Esophagus muscularis mucosa (tissue), 4 donors: ENCODE measurements around the gene SUN1. TPM values are rescaled to one million over a fixed set of nuclear protein-coding genes. Genes with fewer than 3 reads are reported as not detected.

Source experiments
- DNase-seq: peaks from one replicate; pipeline ENCODE4 v3.0.0-alpha.2; 2017; ENCODE audit errors: extremely low spot score
- H3K27ac ChIP-seq, 4 donors: fragments of 200-600 bp; sonication (generic); replicated peaks in 1 of 4; 1 replicate in 3 of 4; 2 replicates in 1 of 4; pipeline ENCODE4 v1.5.1; 2016 to 2019; ENCODE audit warnings: mild to moderate bottlenecking in 1 of 4
- H3K27me3 ChIP-seq, 4 donors: fragments of 200-600 bp; sonication (generic); one replicate each; pipeline versions ENCODE4 v1.5.1 to v1.6.0; 2016 to 2019
- H3K36me3 ChIP-seq, 4 donors: fragments of 200-600 bp; sonication (generic); one replicate each; pipeline ENCODE4 v1.5.1; 2016 to 2019
- H3K4me1 ChIP-seq, 4 donors: fragments of 200-600 bp; sonication (generic); one replicate each; pipeline ENCODE4 v1.5.1; 2016 to 2019
- H3K4me3 ChIP-seq, 4 donors: fragments of 200-600 bp; sonication (generic); 1 replicate in 2 of 4; 2 replicates in 2 of 4; pipeline ENCODE4 v1.5.1; 2016 to 2019; ENCODE audit warnings: mild to moderate bottlenecking in 4 of 4, moderate library complexity in 1 of 4
- H3K9me3 ChIP-seq, 4 donors: fragments of 200-600 bp; sonication (generic); 1 replicate in 3 of 4; 2 replicates in 1 of 4; pipeline ENCODE4 v1.5.1; 2016 to 2019
- EP300 ChIP-seq: sonication (generic); formaldehyde crosslinking; IDR thresholded peaks from one replicate; pipeline ENCODE4 v1.6.1; 2017; ENCODE audit warnings: antibody characterized with exemption
- POLR2A ChIP-seq: fragments of 450-650 bp; IDR thresholded peaks from one replicate; pipeline ENCODE4 v1.6.1; 2017; ENCODE audit warnings: antibody characterized with exemption, moderate library complexity, mild to moderate bottlenecking, low read depth
- POLR2AphosphoS5 ChIP-seq, 2 donors: sonication (generic); formaldehyde crosslinking; IDR thresholded peaks; one replicate each; pipeline ENCODE4 v1.6.1; 2017; ENCODE audit warnings: antibody characterized with exemption in 2 of 2
- WGBS: methylation state at CpG from one replicate; pipeline ENCODE4 v1.1.5; 2018; 5-methylcytosine and 5-hydroxymethylcytosine counted together
- intact Hi-C: fragments of 100-400 bp; cut with DNase I; formaldehyde crosslinking; loops from one replicate; pipeline ENCODE4 v1.15.1; 2023
- total RNA-seq, 4 donors: library from RNA; depleted of rRNA; stranded (reverse); fragments of >200 nt; gene quantifications; one replicate each; pipeline versions ENCODE4 v1.1.0 to v1.2.1, GENCODE V29; 2016
- TF ChIP-seq, protein P1 (sequence below), 3 experiments: fragments of 200-600 bp in 2 of 3; fragments of 450-650 bp in 1 of 3; sonication (generic) in 2 of 3; IDR thresholded peaks; one replicate each; pipeline ENCODE4 v1.5.1; 2017 to 2019; ENCODE audit warnings: antibody characterized with exemption in 3 of 3, mild to moderate bottlenecking in 2 of 3, moderate library complexity in 1 of 3

SUN1 gene
- total RNA-seq, 4 donors from 2014 or later: 132 to 149 (median 147) TPM

DNA sequence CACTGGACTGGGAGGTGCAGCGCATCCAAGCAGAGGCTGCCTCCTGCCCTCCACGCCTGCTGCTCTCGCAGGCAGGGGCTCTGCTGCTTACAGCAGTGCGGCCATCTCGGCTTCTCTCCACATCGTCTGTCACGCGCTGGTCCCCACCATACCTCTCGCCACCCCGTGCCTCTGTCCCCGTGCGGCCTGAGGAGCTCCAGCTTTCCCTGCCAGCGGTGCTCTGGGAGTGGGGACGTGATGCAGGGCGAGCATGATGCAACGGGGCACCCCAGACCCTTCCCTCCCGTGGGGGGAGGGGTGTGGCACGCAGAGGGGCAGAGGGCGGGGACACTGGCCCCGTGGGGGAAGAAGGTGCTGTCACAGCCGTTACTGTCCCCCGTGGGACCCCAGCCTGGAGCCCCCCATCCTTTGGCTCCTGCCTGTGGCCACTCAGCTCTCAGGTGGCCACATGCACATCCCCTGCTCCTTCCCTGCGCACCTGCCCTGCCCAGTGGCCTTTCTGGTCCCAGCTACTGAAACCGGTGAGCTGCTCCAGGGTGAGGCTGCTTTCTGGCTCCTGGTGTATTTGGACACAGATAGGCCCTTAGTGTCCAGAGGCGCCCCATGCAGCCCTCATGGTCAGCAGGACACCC lies 53.1 kb downstream of the SUN1 start:
- intact Hi-C loops: no loop called here
- no peak for DNase-seq
- Histone ChIP-seq H3K9me3 (no peaks in the 10 kb centered on the region), H3K36me3 (peaks cover 23 to 39% (median 37%) of the 10 kb centered on the region in 4 donors), H3K4me1 (peaks cover 40 to 60% (median 48%) of the 10 kb centered on the region in 4 donors), H3K27ac (no peak overlapping the region), H3K27me3 (no peaks in the 10 kb centered on the region), H3K4me3 (no peak overlapping the region)
- TF ChIP-seq POLR2AphosphoS5 (IDR thresholded peaks at IDR 0.05) (no peak), EP300 (no peak), POLR2A (no peak)
- TF ChIP-seq, protein P1, sequence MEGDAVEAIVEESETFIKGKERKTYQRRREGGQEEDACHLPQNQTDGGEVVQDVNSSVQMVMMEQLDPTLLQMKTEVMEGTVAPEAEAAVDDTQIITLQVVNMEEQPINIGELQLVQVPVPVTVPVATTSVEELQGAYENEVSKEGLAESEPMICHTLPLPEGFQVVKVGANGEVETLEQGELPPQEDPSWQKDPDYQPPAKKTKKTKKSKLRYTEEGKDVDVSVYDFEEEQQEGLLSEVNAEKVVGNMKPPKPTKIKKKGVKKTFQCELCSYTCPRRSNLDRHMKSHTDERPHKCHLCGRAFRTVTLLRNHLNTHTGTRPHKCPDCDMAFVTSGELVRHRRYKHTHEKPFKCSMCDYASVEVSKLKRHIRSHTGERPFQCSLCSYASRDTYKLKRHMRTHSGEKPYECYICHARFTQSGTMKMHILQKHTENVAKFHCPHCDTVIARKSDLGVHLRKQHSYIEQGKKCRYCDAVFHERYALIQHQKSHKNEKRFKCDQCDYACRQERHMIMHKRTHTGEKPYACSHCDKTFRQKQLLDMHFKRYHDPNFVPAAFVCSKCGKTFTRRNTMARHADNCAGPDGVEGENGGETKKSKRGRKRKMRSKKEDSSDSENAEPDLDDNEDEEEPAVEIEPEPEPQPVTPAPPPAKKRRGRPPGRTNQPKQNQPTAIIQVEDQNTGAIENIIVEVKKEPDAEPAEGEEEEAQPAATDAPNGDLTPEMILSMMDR (IDR thresholded peaks at IDR 0.05): no peak
- 93% methylated on average over 18 of the region's 25 CpGs for WGBS

DNA sequence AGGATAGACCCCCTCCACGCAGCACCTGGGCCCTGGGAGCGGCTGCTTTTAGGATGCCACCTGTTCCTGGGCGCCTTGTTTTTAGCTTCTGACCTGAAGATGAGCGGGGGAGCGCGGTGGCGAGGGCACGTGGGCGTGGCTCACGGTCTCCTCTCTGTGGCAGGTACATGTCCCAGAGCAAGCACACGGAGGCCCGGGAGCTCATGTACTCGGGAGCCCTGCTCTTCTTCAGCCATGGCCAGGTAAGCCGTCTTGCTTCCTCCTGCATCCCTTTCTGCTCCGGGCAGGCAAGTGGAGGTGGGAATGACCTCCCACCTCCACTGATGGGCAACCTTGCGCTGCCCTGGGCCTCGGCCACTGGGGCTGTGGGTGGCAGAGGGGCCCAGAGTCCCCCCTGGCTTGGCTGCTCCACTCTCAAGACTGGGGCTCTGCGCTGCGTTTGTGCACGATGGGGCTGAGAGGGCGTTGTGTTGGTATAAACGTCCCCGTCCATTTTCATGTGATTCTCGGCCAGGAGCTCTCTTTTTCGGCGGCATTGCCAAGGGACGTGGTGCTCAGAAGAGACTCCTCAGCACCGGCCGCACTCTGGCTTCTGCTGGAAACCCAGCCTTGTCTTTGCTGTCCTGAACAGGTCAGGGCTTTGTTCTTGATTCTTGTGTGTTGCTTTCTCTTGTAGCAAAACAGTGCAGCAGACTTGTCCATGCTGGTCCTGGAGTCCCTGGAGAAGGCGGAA lies 53.8 kb downstream of the SUN1 start:
- no peak for DNase-seq

DNA sequence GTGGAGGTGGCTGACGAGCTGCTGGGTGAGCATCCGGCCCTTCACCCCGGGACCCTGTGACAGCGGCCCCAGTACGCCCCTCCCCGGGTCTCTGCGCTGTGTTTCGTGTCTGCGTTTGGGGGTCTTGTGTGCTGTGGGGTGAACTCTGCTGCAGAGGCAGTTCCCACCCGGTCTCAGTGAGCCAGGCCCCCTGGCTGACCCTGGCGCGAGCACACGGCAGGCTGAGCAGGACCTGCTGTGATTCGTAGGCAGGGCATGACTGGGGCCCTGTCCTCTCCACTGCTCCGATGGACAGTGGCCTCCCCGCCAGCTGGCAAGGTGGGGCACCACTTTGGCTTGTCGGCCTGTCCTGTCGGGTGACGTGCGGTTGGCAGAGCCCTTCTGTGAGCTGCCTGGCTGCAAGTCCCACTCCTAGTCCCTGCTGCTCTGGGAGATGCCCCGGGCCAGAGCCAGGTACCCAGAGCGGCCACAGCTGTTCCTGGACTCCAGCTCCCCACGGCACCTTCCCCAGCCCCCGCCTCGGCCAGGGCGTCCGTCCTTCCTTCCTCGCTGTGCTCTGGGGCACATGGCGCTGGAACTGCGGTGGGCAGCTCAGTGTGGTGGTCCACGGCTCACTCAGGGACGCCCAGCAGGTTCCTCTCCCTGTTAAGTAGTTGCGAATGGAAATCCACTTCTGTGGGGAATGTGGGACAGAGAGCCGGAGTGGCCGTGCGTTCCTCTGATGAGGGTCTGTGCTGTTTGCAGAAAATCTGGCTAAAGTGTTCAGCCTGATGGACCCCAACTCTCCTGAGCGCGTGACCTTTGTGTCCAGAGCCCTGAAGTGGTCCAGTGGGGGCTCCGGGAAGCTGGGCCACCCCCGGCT lies 54.6 kb downstream of the SUN1 start:
- TF ChIP-seq, protein P1 (IDR thresholded peaks at IDR 0.05): no peak
- TF ChIP-seq POLR2AphosphoS5 (IDR thresholded peaks at IDR 0.05) (no peak), EP300 (no peak), POLR2A (no peak)
- DNase-seq: no peak
- 92% methylated on average over 27 of the region's 40 CpGs for WGBS
- Histone ChIP-seq H3K36me3 (peaks cover 38 to 54% (median 51%) of the 10 kb centered on the region in 4 donors), H3K4me1 (peaks cover 37 to 50% (median 44%) of the 10 kb centered on the region in 4 donors), H3K4me3 (no peak overlapping the region), H3K27ac (no peak overlapping the region), H3K27me3 (no peaks in the 10 kb centered on the region), H3K9me3 (no peaks in the 10 kb centered on the region)
- intact Hi-C loops: no loop called here

More for the DNA sequence above, 53.8 kb downstream of the SUN1 start:
- Histone ChIP-seq H3K27ac (no peak overlapping the region), H3K36me3 (peaks cover 30 to 46% (median 44%) of the 10 kb centered on the region in 4 donors), H3K4me3 (no peak overlapping the region), H3K4me1 (peaks cover 37 to 54% (median 45%) of the 10 kb centered on the region in 4 donors), H3K27me3 (no peaks in the 10 kb centered on the region), H3K9me3 (no peaks in the 10 kb centered on the region)
- intact Hi-C loops: no loop called here
- no peak for TF ChIP-seq EP300
- TF ChIP-seq, protein P1 (IDR thresholded peaks at IDR 0.05): no peak
- no peak for TF ChIP-seq POLR2AphosphoS5 (IDR thresholded peaks at IDR 0.05)
- no peak for TF ChIP-seq POLR2A
- 83% methylated on average over 20 of the region's 30 CpGs for WGBS

DNA sequence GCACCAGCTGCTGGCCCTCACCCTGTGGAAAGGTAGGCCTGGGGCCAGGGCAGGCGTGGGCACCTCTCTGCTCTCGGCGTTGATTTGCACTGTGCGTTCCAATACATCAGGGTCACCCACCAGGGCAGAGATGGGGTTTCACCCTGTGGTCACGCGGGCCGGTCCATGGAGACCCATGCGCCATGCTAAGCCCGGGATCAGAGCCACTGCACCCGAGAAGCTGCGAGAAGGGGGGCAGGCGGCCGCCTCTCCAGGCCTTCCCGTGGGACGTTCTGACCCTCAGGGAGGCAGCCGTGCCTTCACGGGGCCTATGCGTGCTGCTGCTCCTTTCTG lies 55.2 kb downstream of the SUN1 start:
- peaks cover 35 to 50% (median 40%) of the 10 kb centered on the region in 4 donors for H3K4me1 ChIP-seq
- no peaks in the 10 kb centered on the region for H3K27me3 ChIP-seq
- WGBS: 100% methylated on average over 1 of the region's 18 CpGs
- peaks cover 42 to 60% (median 57%) of the 10 kb centered on the region in 4 donors for H3K36me3 ChIP-seq
- TF ChIP-seq POLR2A: no peak
- TF ChIP-seq EP300: no peak
- TF ChIP-seq, protein P1 (IDR thresholded peaks at IDR 0.05): no peak
- TF ChIP-seq POLR2AphosphoS5 (IDR thresholded peaks at IDR 0.05): no peak
- no peak overlapping the region for H3K27ac ChIP-seq
- no peak overlapping the region for H3K4me3 ChIP-seq
- intact Hi-C loops: no loop called here
- no peaks in the 10 kb centered on the region for H3K9me3 ChIP-seq
- DNase-seq: no peak
